Right cardiac atrium (tissue), 5 donors: ENCODE results near the gene PRR20B. TPM values are rescaled to one million over a fixed set of nuclear protein-coding genes. Genes with fewer than 3 reads are reported as not detected.
"Not testable (repeated sequence)": the region's sequence is repeated elsewhere in the genome, so short reads cannot be mapped to it uniquely, and the experiment has no call there.

Source experiments
- ATAC-seq, 2 donors: fragments of 200-7000 bp; cut with Tn5 transposase; one replicate each; pipeline versions ENCODE4 v1.8.0 to v1.9.1; 2020; ENCODE audit warnings: moderate library complexity in 2 of 2, mild to moderate bottlenecking in 1 of 2
- DNase-seq, 3 donors: peaks; one replicate each; pipeline ENCODE4 v3.0.0-alpha.2; 2020
- H3K27ac ChIP-seq: one replicate; pipeline ENCODE4 v1.5.1; 2013; ENCODE audit warnings: mild to moderate bottlenecking, low read length, control low read depth, moderate library complexity
- H3K27me3 ChIP-seq: one replicate; pipeline ENCODE4 v1.6.1; 2013; ENCODE audit not compliant: control insufficient read depth, insufficient read depth
- H3K4me1 ChIP-seq: one replicate; pipeline ENCODE4 v1.6.1; 2013; ENCODE audit warnings: low read length; ENCODE audit not compliant: control insufficient read depth, insufficient read depth
- H3K4me3 ChIP-seq: one replicate; pipeline ENCODE4 v1.5.1; 2013; ENCODE audit warnings: low read length, control low read depth
- H3K9me3 ChIP-seq: one replicate; pipeline ENCODE4 v1.6.1; 2013; ENCODE audit warnings: low read length; ENCODE audit not compliant: control insufficient read depth
- WGBS: extraction: QIAGEN DNeasy Blood & Tissue Kit; methylation state at CpG from one replicate; pipeline ENCODE4 v1.1.7; 2013; 5-methylcytosine and 5-hydroxymethylcytosine counted together
- intact Hi-C, 4 donors: fragments of 100-400 bp; cut with DNase I; formaldehyde crosslinking; loops; one replicate each; pipeline versions ENCODE4 v1.11.0 to v1.14.0; 2022 to 2023
- polyA plus RNA-seq: library from polyadenylated mRNA; stranded (reverse); fragments of 200-250 nt; gene quantifications from one replicate; pipeline ENCODE4 v1.2.3, GENCODE V29; 2013
- total RNA-seq, 4 donors: library from RNA; stranded (reverse); fragmentation: NEBNext Ultra II Directional; extraction: Animal tissue kit (Norgen Biotek cat#: 25700); gene quantifications; one replicate each; pipeline ENCODE4 v1.2.1, GENCODE V29; 2021
- donor health status: healthy with polysubstance abuse.
- donor health status: DM: no; HTN: yes; CAD: no.
- donor health status: DM: no; HTN: no; CAD: no.
- donor health status: DM: no; HTN: yes; CAD: no; lungs with severe emphysema.
- donor health status: DM: yes; HTN: yes; CAD: no.

The PRR20B gene
- total and polyA plus RNA-seq, 5 donors = not detected

DNA sequence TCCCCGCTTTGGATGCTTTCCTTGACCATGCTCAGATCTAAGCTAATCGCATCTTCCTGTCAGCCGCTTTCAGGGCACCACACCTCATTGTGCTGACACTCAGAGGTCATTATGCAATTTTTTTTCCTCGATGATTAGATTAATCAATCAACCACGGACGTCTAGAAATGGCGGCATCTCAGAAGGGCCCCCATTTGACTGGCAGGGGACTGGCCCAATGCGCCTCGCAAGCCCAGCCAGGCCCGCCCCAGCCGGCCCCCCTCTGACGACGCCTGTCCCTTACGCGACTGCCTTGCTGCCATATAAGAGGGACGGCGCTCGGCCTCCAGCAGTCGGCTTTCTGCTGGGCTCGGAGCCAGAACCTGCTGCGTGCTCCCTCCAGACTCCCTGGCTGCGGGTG is 13.0 kb downstream of the PRR20B start, which contains the start of gene PRR20D:
Gene PRR20D (plus strand): TSS at position 301 of the 400 bp plus-strand sequence. CDS start 387 bp downstream, outside the sequence.
- no CpG with 5 or more reads among the region's 22 CpGs for WGBS
- H3K9me3 ChIP-seq, DNase-seq, H3K4me3 ChIP-seq, H3K27me3 ChIP-seq, intact Hi-C loops, ATAC-seq, H3K27ac ChIP-seq, H3K4me1 ChIP-seq: not testable (repeated sequence)

GRCh38 chr13:57166897-57167296 is 19.6 kb downstream of the PRR20B start, which contains the start of gene PRR20E:
Gene PRR20E (plus strand): TSS chr13:57167197. CDS start chr13:57167584, 387 bp downstream.
- ATAC-seq, H3K9me3 ChIP-seq, H3K4me3 ChIP-seq, intact Hi-C loops, H3K4me1 ChIP-seq, H3K27me3 ChIP-seq, H3K27ac ChIP-seq, DNase-seq: not testable (repeated sequence)
- WGBS = no CpG with 5 or more reads among the region's 22 CpGs

DNA sequence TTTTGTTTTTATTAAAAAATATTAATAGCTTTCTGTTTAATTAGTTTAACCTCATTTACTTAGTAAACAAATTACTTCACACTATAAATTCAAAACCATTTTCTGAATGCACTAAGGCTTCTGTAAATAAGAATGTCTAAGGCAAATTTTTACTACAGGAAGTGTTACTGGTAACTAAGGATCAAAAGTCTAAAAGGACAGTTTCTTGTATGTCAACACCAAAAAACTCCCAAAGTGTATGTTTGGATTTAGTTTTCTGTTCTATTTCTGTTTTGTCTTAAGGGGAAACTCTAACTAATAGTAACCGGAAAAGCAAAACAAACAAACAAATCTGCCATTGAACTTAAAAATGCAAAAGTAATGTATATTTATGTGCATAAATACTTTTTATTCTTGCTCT is 44.4 kb downstream of the PRR20B start:
- H3K9me3 ChIP-seq = no peaks in the 10 kb centered on the region
- H3K27ac ChIP-seq = no peak overlapping the region
- intact Hi-C loops = no loop called here
- no peak overlapping the region for H3K4me3 ChIP-seq
- no peak for DNase-seq
- no peak for ATAC-seq
- 69% methylated on average over 1 of the region's 1 CpG for WGBS
- H3K4me1 ChIP-seq = no peaks in the 10 kb centered on the region
- H3K27me3 ChIP-seq = no peaks in the 10 kb centered on the region

Other genes with a start within 250 kb of the PRR20B start
- not detected for gene PRR20A, start 6.6 kb upstream of the PRR20B start, total RNA-seq
- not detected for gene PRR20A, start 6.6 kb upstream of the PRR20B start, polyA plus RNA-seq
- gene PRR20C, start 6.6 kb downstream of the PRR20B start, total RNA-seq = not detected
- not detected for gene PRR20C, start 6.6 kb downstream of the PRR20B start, polyA plus RNA-seq
- not detected for gene PRR20D, start 13.1 kb downstream of the PRR20B start, total RNA-seq
- gene PRR20D, start 13.1 kb downstream of the PRR20B start, polyA plus RNA-seq = not detected
- not detected for gene PRR20E, start 19.7 kb downstream of the PRR20B start, total RNA-seq
- not detected for gene PRR20E, start 19.7 kb downstream of the PRR20B start, polyA plus RNA-seq